CD4-positive, alpha-beta T cell treated with Interleukin-6 for 4 hours (primary cell): Measurements from ENCODE around the gene GRXCR2.

Experiments used
- DNase-seq: peaks from one replicate; pipeline ENCODE4 v3.0.0-alpha.2; 2020; ENCODE audit warnings: mixed read lengths

The GRXCR2 gene

GRCh38 chr5:145834917-145835847, 37.6 kb downstream of the GRXCR2 start, which contains the start of gene PRELID2:
PRELID2 (minus strand) TSS chr5:145835342; CDS start chr5:145835251, 91 bp downstream.
- peak; percentile 63 for DNase-seq

DNA sequence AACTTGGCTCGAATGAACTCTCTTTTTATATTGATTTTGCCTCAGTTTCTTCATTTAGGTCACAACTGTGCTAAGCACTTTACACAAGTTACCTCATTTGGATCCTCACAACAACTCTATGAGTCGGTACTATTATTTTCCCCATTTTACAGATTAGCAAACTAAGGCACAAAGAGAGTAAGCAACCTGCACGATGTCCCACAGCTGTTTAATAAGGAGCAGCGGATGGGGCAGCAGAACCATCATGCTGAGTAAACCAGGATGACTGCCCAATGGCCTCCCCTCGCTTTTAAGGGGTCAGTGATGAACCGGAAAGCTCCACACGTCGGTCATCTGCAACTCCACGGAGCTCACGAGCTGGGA, 38.3 kb downstream of the GRXCR2 start:
- DNase-seq, result no peak

- DNase-seq, result no peak
Observed at GRCh38 chr5:145833631-145834200, 39.1 kb downstream of the GRXCR2 start.

GRCh38 chr5:145830594-145830993, 42.2 kb downstream of the GRXCR2 start:
- DNase-seq, result no peak

DNA sequence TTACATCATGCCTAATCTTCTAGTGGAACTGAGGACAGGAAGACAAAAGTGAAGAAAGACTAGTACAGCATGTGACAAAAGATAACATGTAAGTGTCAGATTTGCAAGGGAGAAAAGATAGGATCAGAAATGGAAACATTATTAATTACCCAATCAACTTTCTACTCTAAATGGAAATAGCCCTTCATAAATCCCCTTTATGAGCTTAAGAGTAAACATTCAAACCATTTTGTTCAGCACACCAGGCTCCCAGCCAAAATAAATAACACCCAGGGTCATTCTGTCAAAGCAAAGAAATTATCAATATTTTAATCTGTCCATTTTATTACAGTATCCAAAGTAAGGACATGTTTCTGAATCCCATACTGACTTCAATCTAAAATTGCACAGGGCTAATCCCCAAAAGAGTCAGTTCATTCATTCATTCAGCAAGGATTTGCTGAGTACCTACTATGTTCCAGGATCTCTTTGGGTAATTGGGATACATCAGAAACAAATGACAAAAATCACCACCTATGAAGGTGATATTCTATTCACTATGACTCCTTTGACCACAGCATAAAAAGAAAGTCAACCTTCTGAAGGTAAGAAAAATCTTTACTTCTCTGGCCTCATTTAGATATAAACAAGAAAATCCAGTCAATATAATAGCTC, 43.0 kb downstream of the GRXCR2 start:
- no peak for DNase-seq

DNA sequence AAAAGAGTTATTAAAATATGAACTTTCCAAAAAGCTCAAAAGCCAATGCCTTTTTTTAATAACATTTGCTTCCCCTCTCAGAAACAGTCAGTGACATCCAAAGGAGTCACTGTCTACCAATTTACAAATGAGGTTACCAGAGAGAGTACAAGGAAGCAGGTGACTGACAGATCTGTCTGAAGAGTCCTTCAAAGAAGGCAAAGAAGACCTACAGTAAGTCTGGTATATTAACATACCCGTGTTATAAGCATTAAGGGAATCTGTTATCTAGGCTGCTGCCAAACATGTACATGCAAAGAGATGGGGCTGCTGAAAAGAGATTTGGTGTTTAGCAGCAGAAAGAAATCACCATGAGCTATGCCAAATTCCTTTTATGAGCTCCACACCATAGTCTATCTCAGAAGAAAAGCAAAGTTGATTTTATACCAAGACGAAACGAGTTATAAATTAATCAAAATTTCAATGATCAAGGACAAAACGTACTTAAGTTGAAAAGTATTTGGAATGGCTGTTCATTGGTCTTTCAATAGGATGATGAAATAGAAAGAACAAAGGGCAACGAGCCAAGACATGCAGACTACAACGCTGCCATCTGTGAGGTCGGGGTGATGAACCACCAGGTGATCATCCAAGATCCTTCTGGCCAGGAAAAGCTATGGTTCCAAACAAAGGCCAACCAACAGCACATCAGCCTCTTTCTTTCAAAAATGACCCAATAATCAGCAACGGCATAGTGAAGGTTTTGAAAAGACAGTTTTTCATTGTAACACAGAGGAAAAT, 45.7 kb downstream of the GRXCR2 start:
- no peak for DNase-seq

GRCh38 chr5:145825751-145826180, 47.0 kb downstream of the GRXCR2 start:
- DNase-seq, result no peak

- DNase-seq, result no peak
Observed at GRCh38 chr5:145824040-145824439, 48.8 kb downstream of the GRXCR2 start.

DNA sequence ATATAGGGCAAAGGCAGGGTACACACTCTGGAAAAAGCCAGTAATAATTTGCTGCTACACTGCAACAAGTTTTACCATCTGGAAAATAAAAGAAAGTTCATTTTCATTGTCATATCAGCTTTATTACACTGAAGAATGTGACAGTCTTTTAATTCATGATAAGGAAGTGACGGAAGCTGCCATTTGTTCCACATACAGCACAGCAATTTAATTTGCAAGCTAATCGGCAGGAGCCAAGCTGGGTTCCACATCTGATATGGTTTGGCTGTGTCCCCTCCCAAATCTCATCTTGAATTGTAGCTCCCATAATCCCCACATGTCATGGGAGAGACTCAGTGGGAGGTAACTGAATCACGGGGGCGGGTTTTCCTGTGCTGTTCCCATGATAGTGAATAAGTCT, 54.2 kb downstream of the GRXCR2 start:
- no peak for DNase-seq

GRCh38 chr5:145812877-145813276, 59.9 kb downstream of the GRXCR2 start:
- no peak for DNase-seq

GRCh38 chr5:145811834-145812625, 60.8 kb downstream of the GRXCR2 start:
- no peak for DNase-seq
